Ovary (tissue), 3 donors: ENCODE data around the gene HPGDS.

Source experiments
- EP300 ChIP-seq: sonication (generic); formaldehyde crosslinking; IDR thresholded peaks from one replicate; pipeline ENCODE4 v1.6.1; 2017; ENCODE audit warnings: antibody characterized with exemption
- POLR2A ChIP-seq: fragments of 450-650 bp; IDR thresholded peaks from one replicate; pipeline ENCODE4 v1.6.1; 2017; ENCODE audit warnings: antibody characterized with exemption, mild to moderate bottlenecking, moderate library complexity
- TF ChIP-seq, protein P1 (sequence below), 3 donors: fragments of 450-650 bp in 2 of 3; fragments of 200-600 bp in 1 of 3; IDR thresholded peaks; one replicate each; pipeline versions ENCODE4 v1.5.1 to v1.8.0; 2016 to 2022; ENCODE audit warnings: antibody characterized with exemption in 3 of 3, mild to moderate bottlenecking in 1 of 3
- donor health status: DM: no; HTN: no; CAD: no.

DNA sequence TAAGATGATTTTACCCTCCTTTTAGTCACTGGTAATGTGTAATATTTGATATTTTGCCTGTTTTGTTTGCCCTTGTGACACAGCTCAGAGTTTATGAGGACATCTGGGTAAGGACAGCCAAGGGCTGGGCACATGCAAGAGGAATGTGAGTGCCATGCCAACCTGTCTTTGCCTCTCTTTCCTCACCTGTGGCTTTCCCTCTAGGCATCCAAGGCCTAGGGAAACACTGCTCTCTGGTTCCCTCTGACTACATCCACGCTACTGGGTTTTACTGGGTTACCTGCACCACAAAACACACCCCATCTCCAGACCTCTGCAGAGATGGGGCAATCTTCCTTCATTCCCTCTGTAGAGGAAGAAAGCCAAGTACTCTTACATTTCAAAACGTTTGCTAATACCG, 7.7 kb downstream of the HPGDS start:
- TF ChIP-seq, protein P1, sequence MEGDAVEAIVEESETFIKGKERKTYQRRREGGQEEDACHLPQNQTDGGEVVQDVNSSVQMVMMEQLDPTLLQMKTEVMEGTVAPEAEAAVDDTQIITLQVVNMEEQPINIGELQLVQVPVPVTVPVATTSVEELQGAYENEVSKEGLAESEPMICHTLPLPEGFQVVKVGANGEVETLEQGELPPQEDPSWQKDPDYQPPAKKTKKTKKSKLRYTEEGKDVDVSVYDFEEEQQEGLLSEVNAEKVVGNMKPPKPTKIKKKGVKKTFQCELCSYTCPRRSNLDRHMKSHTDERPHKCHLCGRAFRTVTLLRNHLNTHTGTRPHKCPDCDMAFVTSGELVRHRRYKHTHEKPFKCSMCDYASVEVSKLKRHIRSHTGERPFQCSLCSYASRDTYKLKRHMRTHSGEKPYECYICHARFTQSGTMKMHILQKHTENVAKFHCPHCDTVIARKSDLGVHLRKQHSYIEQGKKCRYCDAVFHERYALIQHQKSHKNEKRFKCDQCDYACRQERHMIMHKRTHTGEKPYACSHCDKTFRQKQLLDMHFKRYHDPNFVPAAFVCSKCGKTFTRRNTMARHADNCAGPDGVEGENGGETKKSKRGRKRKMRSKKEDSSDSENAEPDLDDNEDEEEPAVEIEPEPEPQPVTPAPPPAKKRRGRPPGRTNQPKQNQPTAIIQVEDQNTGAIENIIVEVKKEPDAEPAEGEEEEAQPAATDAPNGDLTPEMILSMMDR (IDR thresholded peaks at IDR 0.05), result no peak
- TF ChIP-seq POLR2A, result no peak
- TF ChIP-seq EP300, result no peak
